Endothelial cell (in vitro differentiated cells): ENCODE results near the gene PDE4B. TPM values are rescaled to one million over a fixed set of nuclear protein-coding genes. Genes with fewer than 3 reads are reported as not detected.
A peak's percentile ranks its signal among the peaks of the same experiment; 100 is the strongest.

Experiments
- DNase-seq: peaks from one replicate; pipeline ENCODE4 v3.0.0; 2021; ENCODE audit warnings: low spot score
- H3K27ac Mint-ChIP-seq: one replicate; pipeline ENCODE4 v1.8.0; 2021; ENCODE audit warnings: mixed read lengths, inconsistent platforms; ENCODE audit not compliant: unreplicated experiment
- H3K27me3 Mint-ChIP-seq: one replicate; pipeline ENCODE4 v1.8.0; 2021; ENCODE audit warnings: mild to moderate bottlenecking, moderate library complexity, mixed read lengths, inconsistent platforms; ENCODE audit not compliant: unreplicated experiment
- H3K36me3 Mint-ChIP-seq: one replicate; pipeline ENCODE4 v1.8.0; 2021; ENCODE audit warnings: mild to moderate bottlenecking, low read depth, mixed read lengths, inconsistent platforms; ENCODE audit not compliant: unreplicated experiment
- H3K4me1 Mint-ChIP-seq: one replicate; pipeline ENCODE4 v1.8.0; 2021; ENCODE audit warnings: mild to moderate bottlenecking, mixed read lengths, inconsistent platforms; ENCODE audit not compliant: unreplicated experiment
- H3K4me3 Mint-ChIP-seq: one replicate; pipeline ENCODE4 v1.8.0; 2021; ENCODE audit warnings: mild to moderate bottlenecking, mixed read lengths, inconsistent platforms; ENCODE audit not compliant: unreplicated experiment
- H3K9me3 Mint-ChIP-seq: one replicate; pipeline ENCODE4 v1.8.0; 2021; ENCODE audit warnings: mixed read lengths, inconsistent platforms; ENCODE audit not compliant: unreplicated experiment
- total RNA-seq: library from RNA; stranded (reverse); fragmentation: NEBNext Ultra II Directional; extraction: Animal tissue kit (Norgen Biotek cat#: 25700); gene quantifications from one replicate; pipeline ENCODE4 v1.2.1, GENCODE V29; 2021; ENCODE audit not compliant: unreplicated experiment
- TF ChIP-seq, protein P1 (sequence below): fragments of 200-600 bp; sonication (generic); IDR thresholded peaks from one replicate; pipeline ENCODE4 v1.5.0; 2021; ENCODE audit warnings: antibody characterized with exemption; ENCODE audit not compliant: unreplicated experiment

PDE4B gene
- total RNA-seq, 1 donor from 2014 or later = 45.6 TPM

GRCh38 chr1:66351478-66351877 is 558.8 kb downstream of the PDE4B start:
- Mint-ChIP-seq H3K9me3 (no peaks in the 10 kb centered on the region), H3K4me1 (peaks cover 86% of the 10 kb centered on the region), H3K27ac (peak overlapping the region; percentile 99), H3K4me3 (peak overlapping the region; percentile 35), H3K27me3 (peaks cover 1% of the 10 kb centered on the region), H3K36me3 (peaks cover 13% of the 10 kb centered on the region)
- TF ChIP-seq, protein P1, sequence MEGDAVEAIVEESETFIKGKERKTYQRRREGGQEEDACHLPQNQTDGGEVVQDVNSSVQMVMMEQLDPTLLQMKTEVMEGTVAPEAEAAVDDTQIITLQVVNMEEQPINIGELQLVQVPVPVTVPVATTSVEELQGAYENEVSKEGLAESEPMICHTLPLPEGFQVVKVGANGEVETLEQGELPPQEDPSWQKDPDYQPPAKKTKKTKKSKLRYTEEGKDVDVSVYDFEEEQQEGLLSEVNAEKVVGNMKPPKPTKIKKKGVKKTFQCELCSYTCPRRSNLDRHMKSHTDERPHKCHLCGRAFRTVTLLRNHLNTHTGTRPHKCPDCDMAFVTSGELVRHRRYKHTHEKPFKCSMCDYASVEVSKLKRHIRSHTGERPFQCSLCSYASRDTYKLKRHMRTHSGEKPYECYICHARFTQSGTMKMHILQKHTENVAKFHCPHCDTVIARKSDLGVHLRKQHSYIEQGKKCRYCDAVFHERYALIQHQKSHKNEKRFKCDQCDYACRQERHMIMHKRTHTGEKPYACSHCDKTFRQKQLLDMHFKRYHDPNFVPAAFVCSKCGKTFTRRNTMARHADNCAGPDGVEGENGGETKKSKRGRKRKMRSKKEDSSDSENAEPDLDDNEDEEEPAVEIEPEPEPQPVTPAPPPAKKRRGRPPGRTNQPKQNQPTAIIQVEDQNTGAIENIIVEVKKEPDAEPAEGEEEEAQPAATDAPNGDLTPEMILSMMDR = no peak
- DNase-seq = no peak

GRCh38 chr1:66351913-66352312 is 559.2 kb downstream of the PDE4B start:
- TF ChIP-seq, protein P1 = no peak
- no peak for DNase-seq

GRCh38 chr1:66352792-66353191 is 560.1 kb downstream of the PDE4B start:
- no peaks in the 10 kb centered on the region for H3K9me3 Mint-ChIP-seq
- peaks cover 1% of the 10 kb centered on the region for H3K27me3 Mint-ChIP-seq
- H3K4me1 Mint-ChIP-seq = peaks cover 80% of the 10 kb centered on the region
- TF ChIP-seq, protein P1 = no peak
- no peak for DNase-seq
- H3K27ac Mint-ChIP-seq = peak overlapping the region; percentile 99
- peak overlapping the region; percentile 17 for H3K4me3 Mint-ChIP-seq
- peaks cover 11% of the 10 kb centered on the region for H3K36me3 Mint-ChIP-seq

More at GRCh38 chr1:66351913-66352312, 559.2 kb downstream of the PDE4B start:
- Mint-ChIP-seq H3K4me3 (no peak overlapping the region), H3K9me3 (no peaks in the 10 kb centered on the region), H3K27me3 (peaks cover 1% of the 10 kb centered on the region), H3K4me1 (peaks cover 85% of the 10 kb centered on the region), H3K27ac (peak overlapping the region; percentile 99), H3K36me3 (peaks cover 14% of the 10 kb centered on the region)

DNA sequence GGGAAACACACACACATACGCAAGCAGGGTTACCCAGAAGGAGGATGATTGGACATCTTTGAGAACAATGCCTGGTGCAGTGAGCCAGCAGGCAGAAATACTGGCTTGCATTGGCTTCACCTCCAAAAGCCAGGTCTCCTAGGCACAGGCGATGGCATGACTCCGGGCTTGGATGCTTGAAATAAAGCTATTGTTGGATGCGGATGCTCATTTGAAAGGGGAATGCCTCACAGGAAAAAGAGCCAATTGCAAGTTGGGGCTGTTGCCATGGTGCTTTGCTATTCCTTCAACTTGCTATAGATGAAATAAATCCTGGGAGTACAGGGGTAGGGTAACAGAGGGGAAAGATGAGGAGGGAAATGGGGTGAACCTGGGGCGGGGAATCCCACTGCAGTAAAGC is 560.6 kb downstream of the PDE4B start:
- peak; percentile 23 for DNase-seq
- H3K9me3 Mint-ChIP-seq = no peaks in the 10 kb centered on the region
- H3K36me3 Mint-ChIP-seq = peaks cover 11% of the 10 kb centered on the region
- peak overlapping the region; percentile 99 for H3K27ac Mint-ChIP-seq
- H3K4me3 Mint-ChIP-seq = peak overlapping the region; percentile 17
- peaks cover 1% of the 10 kb centered on the region for H3K27me3 Mint-ChIP-seq
- H3K4me1 Mint-ChIP-seq = peaks cover 76% of the 10 kb centered on the region
- TF ChIP-seq, protein P1 = no peak

GRCh38 chr1:66354311-66355201 is 561.9 kb downstream of the PDE4B start:
- peaks cover 75% of the 10 kb centered on the region for H3K4me1 Mint-ChIP-seq
- H3K9me3 Mint-ChIP-seq = no peaks in the 10 kb centered on the region
- peak overlapping the region; percentile 99 for H3K27ac Mint-ChIP-seq
- peaks cover 1% of the 10 kb centered on the region for H3K27me3 Mint-ChIP-seq
- peaks cover 15% of the 10 kb centered on the region for H3K36me3 Mint-ChIP-seq
- H3K4me3 Mint-ChIP-seq = peak overlapping the region; percentile 80
- no peak for DNase-seq
- TF ChIP-seq, protein P1 = no peak
